ENCODE measurements around the gene ATP8B4. TPM values are rescaled to one million over a fixed set of nuclear protein-coding genes. Genes with fewer than 3 reads are reported as not detected.

Gene ATP8B4
- total RNA-seq, 1 experiment from 2014 or later, result 0.04 TPM

- no peak for DNase-seq (ENCODE audit: low spot score)
Measured at GRCh38 chr15:49813625-49814024, 305.4 kb downstream of the ATP8B4 start.

DNA sequence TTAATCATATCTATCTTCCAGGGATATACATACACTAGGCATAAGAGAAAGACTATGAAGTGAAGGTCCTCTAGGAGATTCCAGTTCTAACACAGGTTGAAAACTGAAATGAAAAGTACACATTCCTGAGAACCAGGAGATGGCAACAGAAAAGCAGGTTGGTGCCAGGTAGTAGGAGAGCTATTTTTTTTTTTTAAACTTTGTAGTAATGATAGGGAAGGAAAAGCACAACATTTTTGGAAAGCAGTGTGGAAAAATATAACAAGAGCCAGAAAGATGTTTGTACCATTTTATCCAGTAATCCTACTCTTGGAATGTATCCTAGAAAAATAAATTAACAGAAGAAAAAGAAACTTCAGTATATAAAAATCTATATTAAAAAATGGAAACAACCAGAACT is 308.3 kb downstream of the ATP8B4 start:
- no peak for DNase-seq (ENCODE audit: low spot score)

- DNase-seq (ENCODE audit: low spot score), result no peak
Measured at GRCh38 chr15:49809894-49810609, 309.0 kb downstream of the ATP8B4 start.

DNA sequence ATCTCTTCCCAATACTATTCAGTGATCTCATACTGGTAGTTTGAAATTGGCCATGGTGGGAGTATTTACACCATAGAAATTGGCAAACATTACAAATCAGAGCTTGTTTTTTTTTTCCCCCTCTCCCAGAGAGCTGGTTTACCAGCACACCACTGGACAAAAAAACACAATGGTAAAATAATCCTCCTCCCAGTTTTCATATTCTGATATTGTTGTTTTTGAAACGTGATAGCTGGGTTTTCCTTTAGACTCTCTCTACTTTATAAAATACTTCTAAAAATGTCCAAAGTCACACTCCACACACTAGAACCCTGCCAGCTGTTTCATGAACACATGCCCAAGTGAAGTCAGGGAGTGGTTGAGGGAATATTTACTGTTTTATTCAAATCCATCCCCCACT is 310.7 kb downstream of the ATP8B4 start:
- no peak for DNase-seq (ENCODE audit: low spot score)

Other genes with a start within 250 kb of the ATP8B4 start
- not detected in 2 replicates for gene SLC27A2, start 63.0 kb upstream of the ATP8B4 start, total RNA-seq (2014; rRNA removed; shearing (Covaris generic))
- gene HDC, start 146.5 kb upstream of the ATP8B4 start, total RNA-seq (2014; rRNA removed; shearing (Covaris generic)), result not detected in 2 replicates
- gene GABPB1, start 236.0 kb upstream of the ATP8B4 start, total RNA-seq (2014; rRNA removed; shearing (Covaris generic)), result 45.7 and 50.0 TPM in 2 replicates

Measured in H4 (cell line).